Measurements from ENCODE around the gene DNAJC16.

Gene DNAJC16

DNA sequence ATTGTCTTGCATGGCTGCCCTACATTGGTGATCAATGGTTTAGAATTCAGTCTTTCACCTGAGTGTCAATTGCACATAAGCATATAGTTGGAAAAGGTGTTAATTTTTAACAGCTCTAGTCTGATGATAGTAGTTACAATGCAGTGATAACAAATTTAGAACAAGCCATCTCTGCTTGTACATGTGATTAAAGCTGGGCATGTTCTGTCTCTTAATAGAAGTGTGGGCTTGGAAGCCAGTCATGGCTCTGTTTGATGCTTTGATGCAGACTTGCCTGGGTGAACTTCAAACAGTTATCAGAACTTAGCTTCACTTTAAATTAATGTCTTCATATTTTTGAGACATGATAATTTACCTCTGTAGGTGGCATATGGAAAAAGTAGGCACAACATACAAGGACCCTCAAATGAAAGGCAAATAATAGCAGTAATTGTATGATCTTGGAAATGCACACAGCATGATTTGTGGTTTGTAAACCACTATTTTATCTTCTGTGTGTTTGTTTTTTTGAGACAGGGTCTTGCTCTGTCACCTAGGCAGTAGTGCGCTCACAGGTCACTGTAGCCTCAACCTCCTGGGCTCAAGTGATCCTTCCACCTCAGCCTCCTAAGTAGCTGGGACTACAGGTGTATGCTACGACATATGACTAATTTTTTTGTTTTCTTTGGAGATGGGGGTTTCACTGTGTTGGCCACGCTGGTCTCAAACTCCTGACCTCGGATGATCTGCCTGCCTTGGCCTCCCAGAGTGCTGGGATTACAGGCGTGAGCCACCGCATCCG, 94.4 kb downstream of the DNAJC16 start:
- no peak for DNase-seq (ENCODE audit: low read depth)

DNA sequence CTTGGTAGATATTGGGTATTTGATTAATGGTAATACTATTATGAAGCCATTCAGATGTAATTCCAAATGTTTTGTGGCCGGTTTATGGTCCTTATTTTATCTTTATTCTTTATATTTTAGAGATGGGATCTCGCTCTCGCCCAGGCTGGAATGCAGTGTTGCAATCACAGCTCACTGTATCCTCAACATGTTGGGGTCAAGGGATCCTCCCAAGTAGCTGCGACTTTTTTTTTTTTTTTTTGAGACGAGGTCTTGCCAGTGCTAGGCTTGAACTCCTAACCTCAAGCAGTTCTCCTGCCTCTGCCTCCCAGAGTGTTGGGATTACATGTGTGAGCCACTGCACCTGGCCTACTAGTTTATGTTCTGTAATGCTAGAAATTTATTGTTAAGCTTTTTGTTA, 95.3 kb downstream of the DNAJC16 start:
- no peak for DNase-seq (ENCODE audit: low read depth)

DNA sequence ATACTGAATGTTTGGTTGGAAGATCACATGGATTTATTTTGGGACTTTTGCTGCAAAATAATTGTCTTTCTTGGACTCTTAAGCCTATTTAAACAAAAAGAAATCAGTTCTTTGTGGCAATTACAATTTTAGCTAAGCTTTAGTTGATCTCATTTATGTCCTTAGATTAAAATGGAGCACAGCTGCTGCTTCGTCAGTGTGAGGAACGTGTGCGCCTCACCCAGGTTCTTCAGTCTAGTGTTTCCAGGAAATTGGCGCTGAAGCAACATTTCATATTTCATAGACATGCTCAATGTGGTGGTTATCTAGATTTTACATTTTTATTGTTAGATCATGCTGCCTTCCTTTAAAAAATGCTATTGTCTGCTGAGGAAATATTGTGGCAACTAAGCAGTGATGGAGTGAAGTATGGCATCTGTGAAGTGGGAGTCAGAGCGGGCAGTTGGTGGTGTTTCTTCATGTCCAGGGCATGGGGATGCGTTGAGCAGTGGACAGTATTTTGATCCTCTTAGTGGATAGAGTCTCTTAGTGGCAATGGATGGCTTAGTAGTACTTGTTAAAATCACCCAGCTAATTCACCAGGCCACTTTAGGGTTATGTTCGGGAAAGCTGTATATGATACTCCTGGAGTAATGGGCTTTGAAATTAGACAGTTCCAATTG, 96.2 kb downstream of the DNAJC16 start:
- no peak for DNase-seq (ENCODE audit: low read depth)

DNA sequence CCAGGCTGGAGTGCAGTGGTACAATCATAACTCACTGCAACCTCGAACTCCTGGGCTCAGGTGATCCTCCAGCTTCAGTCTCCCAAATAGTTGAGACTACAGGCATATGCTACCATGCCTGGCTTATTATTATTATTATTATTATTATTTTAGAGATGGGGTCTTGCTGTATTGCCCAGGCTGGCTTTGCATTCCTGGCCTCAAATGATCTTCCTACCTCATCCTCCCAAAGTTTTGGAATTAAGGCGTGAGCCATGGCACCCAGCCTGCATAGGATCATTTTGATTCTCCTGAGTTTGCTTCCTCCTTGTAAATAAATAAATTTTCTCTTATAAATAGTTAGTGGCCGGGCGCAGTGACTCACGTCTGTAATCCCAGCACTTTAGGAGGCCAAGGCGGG, 96.8 kb downstream of the DNAJC16 start:
- DNase-seq (ENCODE audit: low read depth) = no peak

DNA sequence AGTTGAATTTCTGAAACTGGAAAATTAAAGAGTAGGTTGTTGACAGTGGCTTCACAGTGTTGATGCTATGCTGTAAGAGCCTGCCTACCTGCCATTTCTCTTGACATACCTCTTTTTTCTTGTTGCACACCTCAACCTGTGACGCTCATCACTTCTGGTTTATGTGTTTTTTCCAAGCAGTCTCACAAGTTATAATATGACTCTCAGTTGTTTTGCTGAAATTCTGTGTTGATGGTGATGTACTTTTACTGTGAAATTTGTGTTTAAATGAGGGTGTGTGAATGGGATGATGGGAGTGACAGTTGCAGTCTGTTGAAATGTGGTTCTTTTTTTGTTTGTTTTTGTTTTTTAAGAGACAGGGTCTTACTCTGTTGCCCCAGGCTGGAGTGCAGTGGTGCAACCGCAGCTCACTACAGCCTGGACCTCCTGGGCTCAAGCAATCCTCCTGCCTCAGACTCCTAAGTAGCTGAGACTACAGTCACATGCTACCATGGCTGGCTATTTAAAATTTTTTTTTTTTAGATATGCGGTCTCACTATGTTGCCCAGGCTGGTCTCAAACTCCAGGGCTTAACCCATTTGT, 97.6 kb downstream of the DNAJC16 start:
- DNase-seq (ENCODE audit: low read depth) = no peak

DNA sequence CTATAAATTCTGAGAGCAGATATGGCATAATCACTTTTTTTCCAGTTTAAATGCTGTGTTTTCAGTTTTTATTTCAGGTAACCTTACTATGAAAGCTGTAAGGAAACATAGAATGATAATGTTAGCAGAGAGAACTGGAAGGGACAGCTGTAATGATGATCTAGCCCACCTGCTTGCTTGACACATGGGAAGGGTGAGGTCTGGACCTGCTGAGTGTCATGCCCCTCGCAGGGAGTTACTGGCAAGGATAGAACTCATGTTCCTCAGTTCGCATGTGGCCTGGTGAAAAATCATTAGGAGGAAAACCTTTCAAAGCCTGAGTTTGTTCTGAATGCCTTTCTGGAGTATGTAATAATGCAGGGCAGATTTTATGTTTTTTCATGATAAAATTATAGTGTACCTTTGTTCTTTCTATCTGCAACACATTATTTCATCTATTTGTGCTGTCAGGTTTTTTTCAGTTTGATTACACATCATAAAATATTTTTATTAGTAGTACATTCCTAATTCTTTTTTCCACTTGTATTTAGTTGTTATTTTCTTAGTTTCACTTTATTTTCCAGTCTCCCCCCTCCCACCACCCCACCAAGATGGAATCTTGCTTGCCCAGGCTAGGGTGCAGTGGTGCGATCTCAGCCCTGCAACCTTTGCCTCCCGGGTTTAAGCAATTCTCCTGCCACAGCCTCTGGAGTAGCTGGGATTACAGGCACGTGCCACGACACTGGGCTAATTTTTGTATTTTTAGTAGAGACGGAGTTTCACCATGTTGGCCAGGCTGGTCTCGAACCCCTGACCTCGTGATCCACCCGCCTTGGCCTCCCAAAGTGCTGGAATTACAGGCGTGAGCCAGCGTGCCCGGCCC, 98.6 kb downstream of the DNAJC16 start:
- no peak for DNase-seq (ENCODE audit: low read depth)
